Measurements from ENCODE around the gene SEPTIN11. TPM values are rescaled to one million over a fixed set of nuclear protein-coding genes. Genes with fewer than 3 reads are reported as not detected.

SEPTIN11 gene
- total and polyA plus RNA-seq, 2 of the 8 experiments (the other 6 are each of a cell fraction or from before 2014, with no cell fraction given), result 32.2 to 110 TPM

GRCh38 chr4:76931576-76932276, 17.8 kb upstream of the SEPTIN11 start:
- no peak overlapping the region for H3K23ac ChIP-seq (ENCODE audit: insufficient read length)
- DNase-seq (ENCODE audit: low read depth in 1 of 2, low spot score in 2 of 2) (no peak), FAIRE-seq (no peak)
- no peak overlapping the region for H3K4me2 ChIP-seq (ENCODE audit: insufficient read depth in 1 of 2, low read depth in 2 of 2, low read length in 2 of 2)
- no peaks in the 10 kb centered on the region for H3K79me2 ChIP-seq (ENCODE audit: control insufficient read depth in 1 of 2, insufficient read depth in 2 of 2, low read length in 2 of 2)
- no peak overlapping the region for H2BK12ac ChIP-seq (ENCODE audit: low read depth, low read length)
- no peak overlapping the region for H2AK5ac ChIP-seq (ENCODE audit: low read depth, low read length)
- no peak overlapping the region for H3K4ac ChIP-seq (replicated peaks; ENCODE audit: insufficient read length, low read depth, low read length)
- no peak overlapping the region for H4K8ac ChIP-seq (ENCODE audit: extremely low read depth, insufficient read depth, low read length)
- no peak overlapping the region for H2BK5ac ChIP-seq (ENCODE audit: low read depth, low read length)
- H2AFZ ChIP-seq (ENCODE audit: low read length), result no peak overlapping the region
- no peaks in the 10 kb centered on the region for H3K9me3 ChIP-seq (ENCODE audit: insufficient read depth in 2 of 2, low read depth in 1 of 2, low read length in 1 of 2)
- no peaks in the 10 kb centered on the region for H3K36me3 ChIP-seq (ENCODE audit: control insufficient read depth in 2 of 4, insufficient read depth in 4 of 4, low read length in 3 of 4)
- no peaks in the 10 kb centered on the region for H3K4me1 ChIP-seq (replicated peaks in 1 of 4; ENCODE audit: control insufficient read depth in 3 of 4, insufficient read depth in 4 of 4, low read length in 3 of 4)
- H3K27ac ChIP-seq (ENCODE audit: low read depth, low read length), result no peak overlapping the region
- no peak overlapping the region for H4K91ac ChIP-seq (replicated peaks; ENCODE audit: insufficient read length, low read length)
- H3K27me3 ChIP-seq (replicated peaks in 1 of 4; ENCODE audit: control insufficient read depth in 3 of 4, extremely low read depth in 1 of 4, insufficient read depth in 3 of 4, low read length in 3 of 4), result no peaks in the 10 kb centered on the region
- H3K79me1 ChIP-seq (ENCODE audit: low read depth, low read length), result no peaks in the 10 kb centered on the region
- no peak overlapping the region for H3K18ac ChIP-seq (ENCODE audit: extremely low read depth, low read length)
- no peak overlapping the region for H3K14ac ChIP-seq (ENCODE audit: insufficient read length)
- 91% methylated on average over 7 of the region's 7 CpGs; no CpG with 5 or more reads in 1 of the 2 experiments for WGBS, 2 experiments (ENCODE audit: extremely low coverage in 1 of 2, insufficient coverage in 1 of 2, insufficient read length in 1 of 2, insufficient replicate concordance in 2 of 2, low coverage in 1 of 2, low lambda C conversion rate in 2 of 2, missing lambda C conversion rate in 1 of 2)
- H4K5ac ChIP-seq (ENCODE audit: insufficient read length, low read depth, low read length), result no peak overlapping the region
- H2BK20ac ChIP-seq (ENCODE audit: low read length), result no peak overlapping the region
- no peak overlapping the region for H2BK15ac ChIP-seq (ENCODE audit: low read length)
- no peak overlapping the region for H3K4me3 ChIP-seq (ENCODE audit: extremely low read depth in 1 of 4, insufficient read depth in 2 of 4, low read depth in 3 of 4, low read length in 4 of 4)
- no peak overlapping the region for H3K9ac ChIP-seq (replicated peaks in 1 of 4; ENCODE audit: extremely low read depth in 1 of 4, low read depth in 3 of 4, low read length in 3 of 4)
- H3K56ac ChIP-seq (replicated peaks; ENCODE audit: insufficient read length, low read depth, low read length), result no peak overlapping the region
- no peaks in the 10 kb centered on the region for H4K20me1 ChIP-seq (replicated peaks in 1 of 2; ENCODE audit: control insufficient read depth in 1 of 2, insufficient read depth in 2 of 2, low read length in 2 of 2)
- ChIA-PET CTCF (ENCODE audit: partially characterized antibody) (no interaction called here), POLR2A (ENCODE audit: partially characterized antibody) (no interaction called here)
- H3K23me2 ChIP-seq (ENCODE audit: low read depth, low read length), result no peaks in the 10 kb centered on the region
- no peak for TF ChIP-seq EZH2 (IDR thresholded peaks at IDR 0.05; ENCODE audit: low read depth, low read length, severe bottlenecking)
- H2BK120ac ChIP-seq (replicated peaks; ENCODE audit: low read depth, low read length), result no peak overlapping the region
